Small intestine (tissue), 4 donors: Measurements from ENCODE around the gene C19orf67. TPM values are rescaled to one million over a fixed set of nuclear protein-coding genes. Genes with fewer than 3 reads are reported as not detected.

ENCODE experiments used
- polyA plus RNA-seq, 4 donors: library from polyadenylated mRNA; stranded (reverse) in 3 of 4; unstranded in 1 of 4; fragments of 200-250 nt in 3 of 4; fragments of 120-200 nt in 1 of 4; gene quantifications; one replicate each; pipeline versions ENCODE4 v1.2.1 to v1.2.3, GENCODE V29; 2013
- donor health status: healthy with polysubstance abuse.
- donor health status: Bipolar disorder and iron deficiency.
- donor health status: healthy.

Gene C19orf67
- polyA plus RNA-seq, 4 donors, result 0.07 TPM; not detected in 3

Other genes with a start within 250 kb of the C19orf67 start
- gene NANOS3, start 208.6 kb downstream of the C19orf67 start, polyA plus RNA-seq, result 1 to 10 TPM in 1 of 4 donors, under 1 TPM in 1, not detected in 2; 0.45 to 1.0 TPM
- gene BRME1, start 179.7 kb downstream of the C19orf67 start, polyA plus RNA-seq, result 10 to 100 TPM in 2 of 4 donors, 1 to 10 TPM in 2; 3.5 to 67.1 (median 25.9) TPM
- gene CC2D1A, start 179.6 kb downstream of the C19orf67 start, polyA plus RNA-seq, result 100 to 1,000 TPM in 2 of 4 donors, 10 to 100 TPM in 2; 38.2 to 199 (median 103) TPM
- 1 to 10 TPM in 1 of 4 donors, under 1 TPM in 1, not detected in 2; 0.41 to 1.7 TPM for gene PODNL1, start 147.4 kb downstream of the C19orf67 start, polyA plus RNA-seq
- 10 to 100 TPM; 14.1 to 26.8 (median 20.9) TPM for gene DCAF15, start 133.3 kb downstream of the C19orf67 start, polyA plus RNA-seq
- 10 to 100 TPM in 1 of 4 donors, 1 to 10 TPM in 3; 3.8 to 16.6 (median 5.5) TPM for gene RFX1, start 79.5 kb downstream of the C19orf67 start, polyA plus RNA-seq
- under 1 TPM in 1 of 4 donors, not detected in 3; 0.68 TPM for gene RLN3, start 57.6 kb downstream of the C19orf67 start, polyA plus RNA-seq
- 1 to 10 TPM in 3 of 4 donors, under 1 TPM in 1; 0.45 to 5.6 (median 3.1) TPM for gene IL27RA, start 54.0 kb downstream of the C19orf67 start, polyA plus RNA-seq
- 10 to 100 TPM in 1 of 4 donors, 1 to 10 TPM in 3; 1.6 to 28.2 (median 2.6) TPM for gene PALM3, start 23.7 kb downstream of the C19orf67 start, polyA plus RNA-seq
- 10 to 100 TPM; 13.0 to 60.4 (median 22.9) TPM for gene MISP3, start 13.0 kb downstream of the C19orf67 start, polyA plus RNA-seq
- 10 to 100 TPM; 19.7 to 45.4 (median 32.0) TPM for gene SAMD1, start 5.0 kb upstream of the C19orf67 start, polyA plus RNA-seq
- gene PRKACA, start 32.0 kb upstream of the C19orf67 start, polyA plus RNA-seq, result 10 to 100 TPM; 34.7 to 66.1 (median 44.1) TPM
- 10 to 100 TPM in 2 of 4 donors, 1 to 10 TPM in 2; 3.1 to 26.2 (median 10.3) TPM for gene ASF1B, start 50.8 kb upstream of the C19orf67 start, polyA plus RNA-seq
- 10 to 100 TPM; 11.1 to 22.7 (median 15.7) TPM for gene ADGRL1, start 120.4 kb upstream of the C19orf67 start, polyA plus RNA-seq